Measurements from ENCODE around the gene ZP4. TPM values are rescaled to one million over a fixed set of nuclear protein-coding genes. Genes with fewer than 3 reads are reported as not detected.

The ZP4 gene
- total RNA-seq, 1 donor from 2014 or later: 0.27 TPM

DNA sequence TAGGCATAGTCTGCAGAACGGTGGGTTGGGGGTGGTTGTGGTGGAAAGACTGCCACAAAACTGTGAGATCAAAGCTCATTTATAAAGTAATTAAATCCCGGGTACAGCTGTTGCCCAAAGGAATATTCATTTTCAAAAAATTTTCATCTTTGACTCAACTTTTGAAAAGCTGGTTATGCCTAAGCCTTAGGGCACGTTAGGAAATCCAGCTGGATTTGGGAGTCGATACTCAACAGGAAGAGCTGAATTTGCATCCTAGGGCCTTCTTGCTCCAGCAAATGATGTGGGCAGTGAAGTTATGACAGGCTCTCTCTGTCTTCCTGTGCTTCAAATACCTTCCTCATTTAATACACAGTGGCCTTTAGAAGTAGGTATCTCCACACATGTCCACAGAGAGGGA, 31.7 kb downstream of the ZP4 start:
- Mint-ChIP-seq H3K9me3 (ENCODE audit: unreplicated experiment) (peaks cover 2% of the 10 kb centered on the region), H3K27me3 (ENCODE audit: low read depth, unreplicated experiment) (peaks cover 3% of the 10 kb centered on the region), H3K4me3 (ENCODE audit: unreplicated experiment) (no peak overlapping the region), H3K36me3 (ENCODE audit: low read depth, unreplicated experiment) (no peaks in the 10 kb centered on the region), H3K4me1 (ENCODE audit: low read depth, unreplicated experiment) (no peaks in the 10 kb centered on the region), H3K27ac (ENCODE audit: unreplicated experiment) (no peak overlapping the region)
- Histone ChIP-seq H3K4me3 (ENCODE audit: insufficient read depth, low read depth, low read length) (no peak overlapping the region), H3K9me3 (ENCODE audit: insufficient read depth, low read depth, low read length) (no peaks in the 10 kb centered on the region), H3K4me2 (ENCODE audit: low read length) (no peak overlapping the region), H3K27me3 (ENCODE audit: insufficient read depth, low read length) (no peaks in the 10 kb centered on the region), H4K20me1 (ENCODE audit: insufficient read depth, low read length) (no peaks in the 10 kb centered on the region), H3K4me1 (ENCODE audit: insufficient read depth, low read length) (no peaks in the 10 kb centered on the region), H2AFZ (ENCODE audit: low read depth, low read length) (no peak overlapping the region), H3K79me2 (ENCODE audit: insufficient read depth, low read length) (no peaks in the 10 kb centered on the region), H3K36me3 (ENCODE audit: insufficient read depth, low read length) (no peaks in the 10 kb centered on the region), H3K9ac (ENCODE audit: low read length) (no peak overlapping the region), H3K27ac (ENCODE audit: low read depth, low read length) (no peak overlapping the region)
- FAIRE-seq (no peak), DNase-seq (ENCODE audit: low read depth) (no peak)
- no peak for TF ChIP-seq EZH2 (IDR thresholded peaks at IDR 0.05; ENCODE audit: insufficient read depth, low read length)

DNA sequence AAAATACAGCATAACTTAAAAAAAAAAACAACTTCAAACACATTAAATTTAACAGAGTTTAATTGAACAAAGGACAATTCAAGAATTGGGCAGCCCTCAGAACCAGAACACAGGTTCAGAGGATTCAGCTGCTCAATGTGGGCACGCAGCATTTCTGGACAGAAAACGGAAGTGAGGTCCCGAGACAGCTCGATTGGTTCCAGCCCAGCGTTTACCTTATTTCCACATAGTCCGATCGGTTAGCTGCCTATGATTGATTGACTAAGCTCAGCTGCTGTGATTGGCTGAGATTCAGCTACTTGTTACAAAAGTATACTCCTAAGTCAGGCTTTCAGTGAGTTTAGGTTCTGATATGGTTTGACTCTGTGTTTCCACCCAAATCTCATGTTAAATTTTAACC, 33.3 kb downstream of the ZP4 start:
- Mint-ChIP-seq H3K27me3 (ENCODE audit: low read depth, unreplicated experiment) (peaks cover 3% of the 10 kb centered on the region), H3K4me3 (ENCODE audit: unreplicated experiment) (no peak overlapping the region), H3K27ac (ENCODE audit: unreplicated experiment) (no peak overlapping the region), H3K4me1 (ENCODE audit: low read depth, unreplicated experiment) (no peaks in the 10 kb centered on the region), H3K36me3 (ENCODE audit: low read depth, unreplicated experiment) (no peaks in the 10 kb centered on the region), H3K9me3 (ENCODE audit: unreplicated experiment) (peaks cover 2% of the 10 kb centered on the region)
- Histone ChIP-seq H3K79me2 (ENCODE audit: insufficient read depth, low read length) (no peaks in the 10 kb centered on the region), H3K9ac (ENCODE audit: low read length) (no peak overlapping the region), H3K4me1 (ENCODE audit: insufficient read depth, low read length) (no peaks in the 10 kb centered on the region), H2AFZ (ENCODE audit: low read depth, low read length) (no peak overlapping the region), H3K27ac (ENCODE audit: low read depth, low read length) (no peak overlapping the region), H3K9me3 (ENCODE audit: insufficient read depth, low read depth, low read length) (no peaks in the 10 kb centered on the region), H3K4me2 (ENCODE audit: low read length) (no peak overlapping the region), H3K27me3 (ENCODE audit: insufficient read depth, low read length) (no peaks in the 10 kb centered on the region), H3K36me3 (ENCODE audit: insufficient read depth, low read length) (no peaks in the 10 kb centered on the region), H3K4me3 (ENCODE audit: insufficient read depth, low read depth, low read length) (no peak overlapping the region), H4K20me1 (ENCODE audit: insufficient read depth, low read length) (no peaks in the 10 kb centered on the region)
- TF ChIP-seq EZH2 (IDR thresholded peaks at IDR 0.05; ENCODE audit: insufficient read depth, low read length): no peak
- TF ChIP-seq, protein P1, sequence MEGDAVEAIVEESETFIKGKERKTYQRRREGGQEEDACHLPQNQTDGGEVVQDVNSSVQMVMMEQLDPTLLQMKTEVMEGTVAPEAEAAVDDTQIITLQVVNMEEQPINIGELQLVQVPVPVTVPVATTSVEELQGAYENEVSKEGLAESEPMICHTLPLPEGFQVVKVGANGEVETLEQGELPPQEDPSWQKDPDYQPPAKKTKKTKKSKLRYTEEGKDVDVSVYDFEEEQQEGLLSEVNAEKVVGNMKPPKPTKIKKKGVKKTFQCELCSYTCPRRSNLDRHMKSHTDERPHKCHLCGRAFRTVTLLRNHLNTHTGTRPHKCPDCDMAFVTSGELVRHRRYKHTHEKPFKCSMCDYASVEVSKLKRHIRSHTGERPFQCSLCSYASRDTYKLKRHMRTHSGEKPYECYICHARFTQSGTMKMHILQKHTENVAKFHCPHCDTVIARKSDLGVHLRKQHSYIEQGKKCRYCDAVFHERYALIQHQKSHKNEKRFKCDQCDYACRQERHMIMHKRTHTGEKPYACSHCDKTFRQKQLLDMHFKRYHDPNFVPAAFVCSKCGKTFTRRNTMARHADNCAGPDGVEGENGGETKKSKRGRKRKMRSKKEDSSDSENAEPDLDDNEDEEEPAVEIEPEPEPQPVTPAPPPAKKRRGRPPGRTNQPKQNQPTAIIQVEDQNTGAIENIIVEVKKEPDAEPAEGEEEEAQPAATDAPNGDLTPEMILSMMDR (IDR thresholded peaks at IDR 0.05; ENCODE audit: insufficient read depth, low read depth, low read length): no peak
- no peak for DNase-seq (ENCODE audit: low read depth)
- FAIRE-seq: no peak

DNA sequence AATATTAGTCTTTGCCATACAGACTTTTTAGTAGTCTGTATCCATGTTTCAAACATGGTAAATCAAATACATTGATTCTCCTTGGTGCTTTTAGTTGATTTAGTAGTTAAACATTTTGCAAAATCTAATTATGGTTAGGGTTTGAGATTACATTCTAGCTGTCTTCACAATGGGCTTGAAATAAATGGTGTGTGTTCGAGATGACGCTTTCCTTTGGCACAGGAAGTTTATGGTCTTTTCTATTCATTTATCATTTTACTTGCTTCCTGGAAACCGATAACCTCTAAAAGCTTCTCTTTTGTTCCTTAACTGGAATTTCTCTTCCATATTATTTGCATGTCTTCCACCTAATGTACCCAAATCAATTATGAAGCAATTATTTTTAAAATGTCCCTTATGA, 38.4 kb downstream of the ZP4 start:
- Mint-ChIP-seq H3K4me3 (ENCODE audit: unreplicated experiment) (no peak overlapping the region), H3K4me1 (ENCODE audit: low read depth, unreplicated experiment) (no peaks in the 10 kb centered on the region), H3K27ac (ENCODE audit: unreplicated experiment) (no peak overlapping the region), H3K27me3 (ENCODE audit: low read depth, unreplicated experiment) (no peaks in the 10 kb centered on the region), H3K36me3 (ENCODE audit: low read depth, unreplicated experiment) (no peaks in the 10 kb centered on the region), H3K9me3 (ENCODE audit: unreplicated experiment) (no peaks in the 10 kb centered on the region)
- H2AFZ ChIP-seq (ENCODE audit: low read depth, low read length): no peak overlapping the region
- H3K9ac ChIP-seq (ENCODE audit: low read length): no peak overlapping the region
- no peak for TF ChIP-seq EZH2 (IDR thresholded peaks at IDR 0.05; ENCODE audit: insufficient read depth, low read length)
- TF ChIP-seq, protein P1 (IDR thresholded peaks at IDR 0.05; ENCODE audit: insufficient read depth, low read depth, low read length): no peak
- FAIRE-seq: no peak
- no peaks in the 10 kb centered on the region for H3K36me3 ChIP-seq (ENCODE audit: insufficient read depth, low read length)
- H3K27ac ChIP-seq (ENCODE audit: low read depth, low read length): no peak overlapping the region
- no peak overlapping the region for H3K4me3 ChIP-seq (ENCODE audit: insufficient read depth, low read depth, low read length)
- no peaks in the 10 kb centered on the region for H3K27me3 ChIP-seq (ENCODE audit: insufficient read depth, low read length)
- no peaks in the 10 kb centered on the region for H3K9me3 ChIP-seq (ENCODE audit: insufficient read depth, low read depth, low read length)
- H3K4me1 ChIP-seq (ENCODE audit: insufficient read depth, low read length): no peaks in the 10 kb centered on the region
- H3K79me2 ChIP-seq (ENCODE audit: insufficient read depth, low read length): no peaks in the 10 kb centered on the region
- DNase-seq (ENCODE audit: low read depth): no peak
- H4K20me1 ChIP-seq (ENCODE audit: insufficient read depth, low read length): no peaks in the 10 kb centered on the region
- H3K4me2 ChIP-seq (ENCODE audit: low read length): no peak overlapping the region
